ENCODE results near the gene SYT7. TPM values are rescaled to one million over a fixed set of nuclear protein-coding genes. Genes with fewer than 3 reads are reported as not detected.

The SYT7 gene
- total and polyA plus RNA-seq, 2 of the 4 experiments (the other 2 are of a cell fraction) = under 0.01 to 0.19 TPM

DNA sequence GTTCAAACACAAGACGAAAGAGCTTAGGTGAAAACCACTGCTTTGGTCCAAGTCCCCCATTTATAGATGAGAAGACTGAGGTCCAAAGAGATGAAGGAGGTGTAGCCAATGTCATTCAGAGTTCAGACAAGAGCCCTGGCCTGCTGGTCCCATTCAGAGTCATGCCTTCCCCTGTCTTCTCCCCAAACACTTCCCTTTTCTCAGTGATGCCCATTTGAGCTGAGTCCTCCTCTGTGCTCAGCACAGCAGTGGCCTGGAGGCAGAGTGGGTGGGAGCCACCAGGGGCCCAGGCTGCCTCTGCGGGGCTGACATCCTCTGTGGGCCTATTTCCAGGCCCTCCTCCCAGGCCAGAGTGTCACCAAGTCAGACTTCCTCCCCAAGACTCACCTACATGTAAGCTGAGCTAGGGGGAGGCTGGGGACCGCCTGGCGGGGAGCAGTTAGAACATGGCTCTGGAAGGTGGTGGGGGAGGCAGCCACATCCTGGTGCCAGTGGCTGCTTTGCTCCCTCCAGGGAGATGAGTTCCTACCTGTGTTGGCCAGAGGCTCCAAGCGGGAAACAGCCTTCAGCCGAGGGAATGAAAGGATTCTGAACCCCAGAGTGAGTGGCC lies 94.8 kb downstream of the SYT7 start:
- in situ Hi-C loops (cut with MboI; ENCODE audit: low sequenced_read_pairs) (no loop called here), intact Hi-C loops (cut with micrococcal nuclease) (no loop called here), dilution Hi-C loops (cut with HindIII; ENCODE audit: low sequenced_read_pairs, unreplicated experiment) (no loop called here)
- Histone ChIP-seq H3K4me3 (ENCODE audit: insufficient read depth, low read depth, low read length) (no peak overlapping the region), H3K4me1 (ENCODE audit: control insufficient read depth, insufficient read depth, low read length) (peaks cover 22% of the 10 kb centered on the region), H4K20me1 (ENCODE audit: insufficient read depth, low read length) (no peaks in the 10 kb centered on the region), H2AFZ (replicated peaks; ENCODE audit: low read length, poor library complexity) (no peak overlapping the region), H3K79me1 (ENCODE audit: low read depth in 1 of 2, low read length in 2 of 2) (no peaks in the 10 kb centered on the region), H2BK15ac (ENCODE audit: low read depth, low read length) (no peak overlapping the region), H3K9me3 (ENCODE audit: control insufficient read depth, insufficient read depth, low read length) (no peaks in the 10 kb centered on the region), H3K56ac (ENCODE audit: extremely low read depth, insufficient read depth, low read length) (no peak overlapping the region), H3K4me2 (ENCODE audit: low read depth, low read length) (no peak overlapping the region), H3K9me1 (ENCODE audit: insufficient read depth, low read length) (0 out of 2 replicates have a peak, but pooled peaks cover 4% of the 10 kb centered on the region), H3K27ac (ENCODE audit: insufficient read depth, low read length) (no peak overlapping the region), H4K5ac (ENCODE audit: low read depth, low read length) (no peak overlapping the region), H2BK5ac (ENCODE audit: low read depth, low read length, poor library complexity, severe bottlenecking) (no peak overlapping the region), H2BK20ac (ENCODE audit: low read depth, low read length) (no peak overlapping the region), H3K4ac (ENCODE audit: low read depth, low read length) (no peak overlapping the region), H2BK120ac (ENCODE audit: low read depth, low read length) (no peak overlapping the region), H3K27me3 (ENCODE audit: control insufficient read depth, insufficient read depth, low read length) (peaks cover 16% of the 10 kb centered on the region; the same call in 1 of the 2 replicates), H4K91ac (ENCODE audit: insufficient read depth, low read depth, low read length) (no peak overlapping the region), H2AK5ac (ENCODE audit: low read depth, low read length) (no peak overlapping the region), H2AK9ac (replicated peaks; ENCODE audit: low read depth, low read length, poor library complexity) (no peak overlapping the region), H4K8ac (ENCODE audit: low read depth in 2 of 2, low read length in 2 of 2) (no peak overlapping the region), H3K36me3 (ENCODE audit: control insufficient read depth, insufficient read depth, low read length) (no peaks in the 10 kb centered on the region), H3K9ac (ENCODE audit: low read depth, low read length) (no peak overlapping the region), H3K18ac (ENCODE audit: low read depth, low read length) (no peak overlapping the region), H3K14ac (replicated peaks; ENCODE audit: low read depth, low read length) (no peak overlapping the region), H3K23ac (ENCODE audit: low read depth, low read length) (no peak overlapping the region)
- WGBS, 2 experiments (ENCODE audit: extremely low coverage in 2 of 2, insufficient read length in 1 of 2) = 90% methylated on average over 2 of the region's 6 CpGs; no CpG with 5 or more reads in 1 of the 2 experiments
- no peak for TF ChIP-seq MAFK (IDR thresholded peaks at IDR 0.05; ENCODE audit: low read depth, low read length)
- no peak for TF ChIP-seq RAD21 (IDR thresholded peaks at IDR 0.05; ENCODE audit: low read length)
- TF ChIP-seq BHLHE40 (IDR thresholded peaks at IDR 0.05; ENCODE audit: low read depth, low read length) = no peak
- TF ChIP-seq, protein P1, sequence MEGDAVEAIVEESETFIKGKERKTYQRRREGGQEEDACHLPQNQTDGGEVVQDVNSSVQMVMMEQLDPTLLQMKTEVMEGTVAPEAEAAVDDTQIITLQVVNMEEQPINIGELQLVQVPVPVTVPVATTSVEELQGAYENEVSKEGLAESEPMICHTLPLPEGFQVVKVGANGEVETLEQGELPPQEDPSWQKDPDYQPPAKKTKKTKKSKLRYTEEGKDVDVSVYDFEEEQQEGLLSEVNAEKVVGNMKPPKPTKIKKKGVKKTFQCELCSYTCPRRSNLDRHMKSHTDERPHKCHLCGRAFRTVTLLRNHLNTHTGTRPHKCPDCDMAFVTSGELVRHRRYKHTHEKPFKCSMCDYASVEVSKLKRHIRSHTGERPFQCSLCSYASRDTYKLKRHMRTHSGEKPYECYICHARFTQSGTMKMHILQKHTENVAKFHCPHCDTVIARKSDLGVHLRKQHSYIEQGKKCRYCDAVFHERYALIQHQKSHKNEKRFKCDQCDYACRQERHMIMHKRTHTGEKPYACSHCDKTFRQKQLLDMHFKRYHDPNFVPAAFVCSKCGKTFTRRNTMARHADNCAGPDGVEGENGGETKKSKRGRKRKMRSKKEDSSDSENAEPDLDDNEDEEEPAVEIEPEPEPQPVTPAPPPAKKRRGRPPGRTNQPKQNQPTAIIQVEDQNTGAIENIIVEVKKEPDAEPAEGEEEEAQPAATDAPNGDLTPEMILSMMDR (conservative IDR thresholded peaks at IDR 0.05; ENCODE audit: low read depth, low read length) = no peak
- TF ChIP-seq POLR2A (IDR thresholded peaks at IDR 0.05; ENCODE audit: low read depth, low read length) = no peak
- TF ChIP-seq FOS (IDR thresholded peaks at IDR 0.05; ENCODE audit: low read depth, low read length) = no peak
- TF ChIP-seq, protein P2, sequence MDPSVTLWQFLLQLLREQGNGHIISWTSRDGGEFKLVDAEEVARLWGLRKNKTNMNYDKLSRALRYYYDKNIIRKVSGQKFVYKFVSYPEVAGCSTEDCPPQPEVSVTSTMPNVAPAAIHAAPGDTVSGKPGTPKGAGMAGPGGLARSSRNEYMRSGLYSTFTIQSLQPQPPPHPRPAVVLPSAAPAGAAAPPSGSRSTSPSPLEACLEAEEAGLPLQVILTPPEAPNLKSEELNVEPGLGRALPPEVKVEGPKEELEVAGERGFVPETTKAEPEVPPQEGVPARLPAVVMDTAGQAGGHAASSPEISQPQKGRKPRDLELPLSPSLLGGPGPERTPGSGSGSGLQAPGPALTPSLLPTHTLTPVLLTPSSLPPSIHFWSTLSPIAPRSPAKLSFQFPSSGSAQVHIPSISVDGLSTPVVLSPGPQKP (IDR thresholded peaks at IDR 0.05; ENCODE audit: borderline replicate concordance, low read depth, low read length) = no peak
- no peak for TF ChIP-seq RCOR1 (IDR thresholded peaks at IDR 0.05; ENCODE audit: insufficient replicate concordance, low read length)
- POLR2A ChIA-PET (ENCODE audit: unreplicated experiment) = no interaction called here
- no peak for DNase-seq
- CTCF ChIA-PET = interaction anchor here (1.1 kb wide), 1 partner anchor 31 kb away, joined by 3 read pairs; no protein-coding TSS in a partner anchor
- BruUV-seq (replicated peaks) = no TSS peak
- ATAC-seq (ENCODE audit: low read depth) = no peak

Data from IMR-90 (cell line).